Amniotic epithelial cell (primary cell): ENCODE data around the gene GLIS2.

Experiments
- DNase-seq: peaks from one replicate; pipeline ENCODE4 v3.0.0-alpha.2; 2010; ENCODE audit warnings: low read depth

Gene GLIS2

DNA sequence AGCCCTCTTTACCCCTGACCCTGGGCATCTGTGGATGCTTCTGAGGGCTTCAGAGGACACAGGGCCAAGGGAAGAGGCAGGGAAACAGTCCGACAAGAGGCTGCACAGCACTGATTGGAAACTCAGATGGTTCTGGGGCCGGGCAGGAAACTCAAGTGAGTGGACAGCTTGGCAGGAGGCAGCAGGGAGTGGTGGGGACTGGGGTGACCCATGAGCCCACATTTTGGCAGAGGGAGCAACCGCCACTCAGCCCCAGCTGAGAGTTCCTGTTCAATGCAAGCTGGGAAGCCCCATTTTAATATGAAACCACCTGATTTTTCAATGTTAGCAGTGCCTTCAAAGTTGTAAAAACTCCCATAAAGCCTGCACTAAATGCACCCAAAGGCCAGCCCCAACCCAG is 54.3 kb downstream of the GLIS2 start:
- no peak for DNase-seq

DNA sequence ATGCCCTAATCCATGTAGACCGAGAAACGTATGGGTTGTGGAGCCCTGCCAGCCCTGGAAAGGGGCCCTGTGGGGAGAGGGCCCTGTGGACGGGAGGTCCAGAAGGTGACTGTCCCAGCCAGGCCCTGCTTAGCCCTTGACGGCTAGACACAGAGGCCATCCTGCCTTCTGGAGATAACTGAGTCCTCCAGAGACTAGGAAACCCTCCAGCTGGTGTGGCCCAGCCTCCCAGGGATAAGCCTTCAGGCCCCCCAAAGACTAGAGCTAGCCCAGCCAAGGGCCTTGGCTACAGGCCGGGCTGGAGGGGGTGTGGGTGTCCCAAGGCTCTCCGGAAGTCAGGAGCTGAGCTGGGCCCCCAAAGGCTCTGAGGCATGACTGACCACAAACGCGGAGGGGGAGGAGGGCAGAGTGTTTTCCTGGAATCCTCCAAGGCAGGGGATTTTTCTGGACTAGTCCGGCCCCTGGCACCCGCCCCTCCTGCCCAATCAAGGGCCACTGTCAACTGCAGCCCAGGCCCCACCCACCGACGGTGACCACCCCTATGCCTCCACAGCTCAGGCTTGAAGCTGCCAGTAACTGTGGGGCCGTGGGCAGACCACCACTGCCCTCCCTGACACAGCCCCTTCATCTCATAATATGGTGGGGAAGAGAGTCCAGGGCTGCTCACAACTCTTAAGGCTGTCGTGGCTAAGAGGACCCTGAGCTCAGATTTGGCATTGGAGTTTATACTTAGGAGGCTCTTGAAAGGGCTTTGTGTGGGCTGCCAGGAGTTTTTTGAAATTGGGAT is 54.9 kb downstream of the GLIS2 start:
- peak; percentile 90 for DNase-seq

DNA sequence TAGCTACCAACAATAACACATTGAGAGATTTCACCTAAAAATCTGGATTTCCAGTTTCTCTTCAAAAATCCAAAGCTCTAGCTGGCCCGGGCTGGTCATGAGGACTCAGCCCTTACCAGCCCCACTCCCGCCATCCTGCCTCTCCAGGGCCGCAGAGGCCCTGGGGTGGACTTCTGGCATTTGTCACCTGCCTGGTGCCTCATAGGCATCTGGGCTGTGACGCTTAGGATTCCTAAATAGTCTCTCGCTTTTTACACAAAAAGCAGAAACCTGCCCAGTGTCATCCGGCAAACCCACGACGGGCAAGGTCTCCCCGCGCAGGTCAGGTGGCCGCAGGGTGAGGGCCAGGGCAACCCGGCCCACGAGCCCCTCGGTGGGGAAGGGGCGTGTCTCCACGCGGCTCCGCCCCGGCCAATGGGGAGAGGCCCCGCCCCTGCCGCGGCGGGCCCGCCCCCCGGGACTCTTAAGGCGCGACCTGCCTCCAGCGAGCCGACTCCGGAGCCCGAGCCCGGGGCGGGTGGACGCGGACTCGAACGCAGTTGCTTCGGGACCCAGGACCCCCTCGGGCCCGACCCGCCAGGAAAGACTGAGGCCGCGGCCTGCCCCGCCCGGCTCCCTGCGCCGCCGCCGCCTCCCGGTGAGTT is 55.6 kb downstream of the GLIS2 start, which contains the start of gene VASN:
Gene VASN (plus strand): TSS at position 492 of the 644 bp plus-strand sequence. CDS start 9,030 bp downstream, outside the sequence.
- peak; percentile 66 for DNase-seq

DNA sequence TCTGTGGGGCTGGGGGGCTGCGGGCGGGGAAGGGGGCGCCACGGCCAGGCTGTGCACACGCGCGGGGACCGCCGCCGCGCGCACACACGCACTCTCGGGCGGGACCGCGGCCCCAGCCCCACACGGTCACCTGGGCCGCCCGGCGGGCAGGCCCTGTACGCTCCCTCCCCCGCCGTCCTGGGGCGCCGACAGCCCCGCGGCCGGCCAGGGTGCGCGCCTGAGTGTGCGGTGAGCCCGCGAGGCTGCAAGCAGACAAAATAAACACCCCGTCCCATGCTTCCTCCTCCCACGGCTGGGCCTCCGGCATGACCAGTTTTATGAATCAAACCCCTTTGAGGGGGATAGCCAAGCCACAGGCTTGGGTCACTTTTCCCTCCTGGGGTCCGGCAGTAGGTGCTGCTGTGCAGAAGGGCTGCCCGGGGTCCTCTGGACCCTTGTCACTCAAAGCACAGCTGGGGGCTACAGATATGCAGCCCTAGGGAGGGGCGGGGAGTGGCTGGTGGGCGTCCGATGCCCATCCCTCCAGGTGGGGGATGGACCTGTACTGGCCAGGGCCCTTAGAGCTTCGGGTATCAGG is 56.2 kb downstream of the GLIS2 start:
- DNase-seq = no peak

DNA sequence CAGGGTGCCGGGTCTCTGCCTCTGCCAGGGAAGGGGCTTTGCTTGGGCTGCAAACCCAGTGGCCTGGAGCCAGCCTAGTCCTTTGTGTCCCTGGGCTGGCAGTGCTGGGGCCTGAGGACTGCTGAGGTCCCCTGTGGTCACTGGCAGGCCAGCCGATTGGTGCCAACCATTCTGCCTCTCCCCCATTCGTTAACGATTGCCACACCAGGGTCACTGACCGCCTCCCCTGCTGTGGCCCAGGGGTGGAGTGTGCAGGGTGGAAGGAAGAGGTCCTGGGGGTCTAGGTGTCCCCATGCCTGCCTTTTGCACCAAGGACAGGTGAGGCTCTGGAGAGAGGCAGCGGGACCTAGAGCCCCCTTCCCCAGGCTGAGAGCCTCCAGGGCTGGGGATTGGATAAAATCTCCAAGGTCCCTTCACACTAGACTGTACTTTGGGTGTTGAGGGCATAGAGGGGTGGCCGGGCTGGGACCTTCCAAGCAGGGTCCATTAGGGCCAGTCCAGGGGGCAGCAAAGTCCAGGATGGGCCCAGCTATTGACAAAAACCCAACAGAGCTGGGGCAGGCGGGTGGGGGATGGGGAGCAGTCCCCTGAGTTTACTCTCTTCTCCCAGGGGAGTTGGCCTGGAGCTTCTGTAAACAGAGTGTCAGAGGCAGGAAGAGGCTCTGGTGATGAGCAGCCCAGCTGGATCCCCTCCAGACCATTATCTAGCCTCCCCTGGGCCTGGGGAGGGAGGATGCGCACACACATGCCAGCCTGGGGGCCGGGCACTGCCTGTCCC is 56.9 kb downstream of the GLIS2 start:
- peak; percentile 79 for DNase-seq

DNA sequence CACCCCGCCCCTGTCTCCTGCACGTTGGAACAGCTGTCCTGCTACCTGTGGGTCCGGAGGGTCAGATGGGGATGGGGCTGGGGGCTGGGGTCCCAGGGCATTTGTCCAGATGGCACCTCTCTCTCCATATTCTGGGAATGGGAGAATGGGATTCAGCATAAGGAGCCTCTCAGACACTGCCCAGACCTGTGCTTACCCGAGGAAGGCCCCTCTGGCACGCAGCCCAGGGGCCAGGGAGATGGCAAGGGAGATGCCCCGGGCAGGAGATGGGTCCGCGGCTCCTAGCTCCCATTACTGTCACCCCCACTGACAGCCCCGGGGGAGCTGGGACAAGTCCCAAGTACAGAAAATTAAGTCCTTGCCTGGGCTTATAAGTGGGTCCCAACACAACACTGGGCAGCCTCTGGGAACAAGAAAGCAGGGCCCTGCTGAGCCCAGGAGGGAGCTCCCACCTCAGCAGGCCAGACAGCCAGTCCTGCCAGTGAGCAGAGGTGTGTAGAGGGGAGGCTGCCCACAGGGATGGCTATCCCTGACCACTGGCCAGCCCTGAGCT is 57.6 kb downstream of the GLIS2 start:
- DNase-seq = peak; percentile 35

DNA sequence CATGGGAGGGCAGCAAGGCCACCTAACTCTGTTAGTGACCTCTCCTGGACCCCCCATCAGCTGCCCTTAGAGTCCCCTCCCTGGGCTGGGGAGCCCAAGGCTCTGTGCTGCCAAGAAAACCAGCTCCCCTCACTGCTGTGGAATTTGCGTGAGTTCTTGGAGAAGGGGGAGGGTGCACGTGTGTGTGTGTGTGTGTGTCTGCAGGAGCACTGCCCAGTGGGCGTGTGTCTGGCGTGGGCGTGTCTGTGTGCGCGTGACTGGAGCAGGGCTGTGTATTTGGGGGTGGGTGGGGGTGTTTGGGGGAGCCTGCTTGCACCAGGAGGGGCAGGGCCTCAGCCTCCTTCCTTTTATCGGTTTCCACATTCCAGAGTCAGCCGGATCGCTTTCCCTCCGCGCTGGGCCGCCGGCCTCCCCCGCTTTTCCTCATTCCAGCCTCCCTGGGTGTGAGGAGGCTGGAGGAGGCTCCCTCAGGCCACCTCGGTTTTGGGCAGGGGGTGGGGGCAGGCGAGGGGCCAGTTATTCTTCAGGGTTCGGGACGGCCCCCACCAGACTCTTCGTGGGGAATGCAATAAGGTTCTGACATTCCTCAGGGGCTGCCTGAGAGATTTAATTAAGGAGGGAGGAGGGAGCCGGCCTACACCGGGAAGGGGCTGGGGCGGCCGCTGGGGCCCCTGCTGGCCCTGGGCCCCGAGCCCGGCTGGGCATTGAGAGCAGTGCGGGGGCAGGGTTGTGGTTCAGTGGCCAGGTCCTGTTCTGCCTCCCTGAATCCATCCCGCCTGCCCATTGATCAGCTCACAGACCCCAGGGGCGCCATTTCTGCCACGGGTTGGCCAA is 58.3 kb downstream of the GLIS2 start:
- peak; percentile 98 for DNase-seq

DNA sequence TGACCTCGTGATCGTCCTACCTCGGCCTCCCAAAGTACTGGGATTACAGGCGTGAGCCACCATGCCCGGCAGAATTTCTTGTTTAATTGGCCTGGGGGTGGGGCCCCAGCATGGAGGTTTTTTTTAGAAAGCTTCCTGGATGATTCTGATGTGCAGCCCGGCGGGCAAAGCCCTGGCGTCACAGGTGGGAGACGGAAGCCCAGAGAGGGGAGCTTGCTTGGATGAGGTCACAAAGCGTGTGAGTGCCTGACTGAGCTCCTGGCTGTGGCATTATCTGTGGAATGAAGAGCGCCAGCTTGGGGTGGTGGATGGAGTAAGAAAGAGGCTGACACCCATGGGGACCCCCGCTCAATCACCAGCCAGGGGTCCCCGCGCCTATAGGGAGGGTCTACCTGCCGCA is 59.9 kb downstream of the GLIS2 start:
- peak; percentile 64 for DNase-seq

DNA sequence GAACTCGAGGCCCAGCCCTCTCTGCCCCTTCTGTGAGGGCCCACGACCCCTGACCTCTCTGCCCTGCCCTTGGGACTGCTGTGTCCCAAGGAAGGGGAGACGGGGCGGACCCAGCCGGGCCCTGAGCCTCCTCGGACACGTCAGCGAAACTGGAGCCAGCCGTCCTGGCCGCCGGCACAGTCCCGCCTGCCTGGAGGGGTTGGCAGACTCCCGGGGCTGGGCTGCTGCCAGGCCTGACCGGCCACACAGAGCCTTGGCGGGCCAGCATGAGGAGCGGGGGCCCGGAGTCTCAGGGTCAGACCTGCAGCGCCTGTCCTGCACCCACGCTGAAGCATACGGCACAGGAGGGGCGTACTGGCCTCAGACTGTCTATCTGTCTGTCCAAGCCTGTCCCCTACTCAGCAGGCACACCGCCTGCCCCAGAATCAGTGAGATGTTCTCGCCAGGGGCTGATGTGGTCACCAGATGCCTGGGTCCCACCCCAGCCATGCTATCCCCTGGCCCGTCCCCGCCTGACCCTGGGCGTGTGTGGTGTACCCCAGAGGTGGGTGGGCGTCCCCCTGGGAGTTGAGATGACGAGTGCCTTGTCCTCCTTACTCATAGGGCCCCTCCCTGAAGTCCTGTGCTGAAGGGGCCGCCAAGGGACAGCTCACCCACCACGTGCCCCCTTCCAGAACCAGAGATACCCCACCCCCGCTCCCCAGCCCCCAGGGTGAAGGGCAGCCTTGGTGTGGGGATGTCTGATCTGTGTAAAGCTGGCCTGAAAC is 60.4 kb downstream of the GLIS2 start:
- peak; percentile 72 for DNase-seq

DNA sequence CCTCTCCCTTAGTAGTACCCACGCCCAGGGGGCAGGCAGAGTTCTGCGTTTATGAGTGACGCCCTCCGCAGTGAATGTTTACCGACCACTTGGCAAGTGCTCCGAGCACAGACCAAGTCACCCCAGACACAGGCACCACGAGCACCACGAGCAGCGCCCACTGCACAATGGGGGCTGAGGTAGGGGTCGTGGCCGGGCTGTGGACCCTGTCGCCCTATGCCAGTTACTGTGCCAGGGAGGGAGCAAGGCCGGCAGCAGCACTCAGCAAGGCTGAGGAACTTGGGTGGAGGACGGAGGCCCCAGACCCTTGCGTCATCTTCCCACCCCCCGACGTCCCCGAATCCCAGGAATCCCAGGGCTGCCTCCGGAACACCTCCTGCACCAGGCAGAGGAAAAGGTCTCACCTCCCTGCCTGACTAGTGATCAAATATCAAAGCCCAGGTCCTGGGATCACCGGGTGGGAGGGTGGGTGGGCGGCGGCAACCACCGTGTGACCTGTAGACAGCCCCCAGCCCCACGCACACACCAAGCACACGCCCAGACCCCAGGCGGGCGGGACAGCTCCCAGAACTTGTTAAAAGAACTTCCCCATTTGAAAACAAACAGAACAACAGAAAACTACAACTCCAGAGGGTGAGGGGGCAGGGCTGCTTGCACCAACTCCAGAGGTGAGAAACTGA is 61.2 kb downstream of the GLIS2 start:
- DNase-seq = no peak

DNA sequence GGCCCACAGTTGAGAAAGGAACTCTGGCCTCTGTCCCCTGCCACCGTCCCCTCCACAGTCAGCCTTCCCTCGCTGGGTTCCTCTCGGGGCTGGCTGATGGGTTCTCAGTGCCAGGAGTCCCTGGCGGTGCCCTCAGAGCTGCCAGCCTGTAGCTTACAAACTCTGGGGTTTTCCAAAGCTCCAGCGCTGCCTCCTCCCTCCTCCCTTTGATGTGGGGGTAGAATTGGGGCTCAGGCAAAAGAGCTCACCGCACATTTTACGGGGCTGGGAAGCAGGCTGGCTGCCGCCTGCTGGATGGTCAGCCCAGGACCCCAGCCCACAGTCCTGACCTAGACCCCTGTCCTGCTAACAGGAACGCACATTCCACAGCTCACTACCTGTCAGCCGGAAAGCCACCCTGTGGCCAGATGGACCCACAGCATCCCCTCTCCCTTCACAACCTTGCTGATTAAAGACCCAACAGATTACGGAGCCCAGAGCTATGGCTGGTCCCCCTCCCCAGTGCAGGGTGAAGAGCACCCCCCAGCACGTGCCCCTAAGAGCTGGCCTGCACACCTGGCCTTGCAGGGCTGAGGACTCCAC is 61.8 kb downstream of the GLIS2 start:
- DNase-seq = no peak

DNA sequence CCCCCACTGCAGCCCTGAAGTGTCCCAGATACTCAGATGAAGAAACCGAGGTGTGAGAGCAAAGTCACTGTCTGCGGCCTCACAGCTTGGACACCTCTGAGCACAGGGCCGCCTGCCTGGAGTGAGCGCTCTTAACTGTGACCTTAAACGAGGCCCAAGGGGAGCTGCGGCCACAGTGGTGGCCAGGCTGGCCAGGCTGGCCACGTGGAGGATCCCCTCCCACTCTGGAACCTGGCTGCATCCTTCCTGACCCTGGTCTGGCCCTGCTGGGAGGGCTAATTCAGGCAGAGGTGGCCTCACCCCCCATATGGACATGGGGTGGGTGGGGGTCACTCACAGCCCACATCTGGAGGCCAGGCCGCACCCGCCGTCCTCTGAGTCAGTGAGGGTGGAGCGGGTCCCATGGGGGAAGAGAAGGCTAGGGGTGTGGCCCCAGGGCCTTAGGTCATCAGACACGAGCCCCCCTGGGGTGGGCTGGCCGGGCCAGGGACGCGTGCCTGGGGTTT is 62.3 kb downstream of the GLIS2 start:
- no peak for DNase-seq

DNA sequence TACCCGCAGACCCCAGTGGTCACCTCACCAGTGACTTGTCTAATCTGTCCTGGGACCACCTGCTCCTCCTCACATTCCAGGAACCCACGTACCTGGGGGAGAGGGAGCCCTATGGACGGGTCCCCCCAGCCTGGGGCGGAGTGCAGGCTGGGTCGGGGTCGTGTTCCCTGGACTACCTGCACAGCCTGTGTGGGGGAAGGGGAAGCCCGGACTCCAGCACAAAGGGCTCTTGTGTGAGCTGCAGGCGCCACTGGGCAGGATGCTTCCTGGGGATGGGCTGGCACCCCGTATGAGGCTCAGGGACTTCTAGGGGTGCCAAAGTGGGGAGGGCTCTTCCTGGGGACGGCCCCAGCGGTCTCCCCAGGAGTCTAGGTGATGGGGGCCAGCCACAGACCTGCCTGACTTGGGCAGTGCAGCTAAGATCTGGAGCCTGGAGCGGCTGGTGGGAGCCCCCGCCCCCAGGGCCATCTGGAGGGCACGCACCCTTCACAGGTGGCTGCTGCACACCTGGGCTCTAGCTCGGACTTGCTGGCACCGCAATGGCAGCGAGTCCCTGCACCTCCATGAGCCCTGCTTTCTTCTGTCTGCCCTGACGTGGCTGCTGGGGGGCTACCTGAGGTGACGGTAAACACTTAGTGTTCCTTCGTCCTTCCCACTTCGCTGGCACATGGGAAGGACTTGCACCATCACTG is 63.3 kb downstream of the GLIS2 start:
- no peak for DNase-seq

DNA sequence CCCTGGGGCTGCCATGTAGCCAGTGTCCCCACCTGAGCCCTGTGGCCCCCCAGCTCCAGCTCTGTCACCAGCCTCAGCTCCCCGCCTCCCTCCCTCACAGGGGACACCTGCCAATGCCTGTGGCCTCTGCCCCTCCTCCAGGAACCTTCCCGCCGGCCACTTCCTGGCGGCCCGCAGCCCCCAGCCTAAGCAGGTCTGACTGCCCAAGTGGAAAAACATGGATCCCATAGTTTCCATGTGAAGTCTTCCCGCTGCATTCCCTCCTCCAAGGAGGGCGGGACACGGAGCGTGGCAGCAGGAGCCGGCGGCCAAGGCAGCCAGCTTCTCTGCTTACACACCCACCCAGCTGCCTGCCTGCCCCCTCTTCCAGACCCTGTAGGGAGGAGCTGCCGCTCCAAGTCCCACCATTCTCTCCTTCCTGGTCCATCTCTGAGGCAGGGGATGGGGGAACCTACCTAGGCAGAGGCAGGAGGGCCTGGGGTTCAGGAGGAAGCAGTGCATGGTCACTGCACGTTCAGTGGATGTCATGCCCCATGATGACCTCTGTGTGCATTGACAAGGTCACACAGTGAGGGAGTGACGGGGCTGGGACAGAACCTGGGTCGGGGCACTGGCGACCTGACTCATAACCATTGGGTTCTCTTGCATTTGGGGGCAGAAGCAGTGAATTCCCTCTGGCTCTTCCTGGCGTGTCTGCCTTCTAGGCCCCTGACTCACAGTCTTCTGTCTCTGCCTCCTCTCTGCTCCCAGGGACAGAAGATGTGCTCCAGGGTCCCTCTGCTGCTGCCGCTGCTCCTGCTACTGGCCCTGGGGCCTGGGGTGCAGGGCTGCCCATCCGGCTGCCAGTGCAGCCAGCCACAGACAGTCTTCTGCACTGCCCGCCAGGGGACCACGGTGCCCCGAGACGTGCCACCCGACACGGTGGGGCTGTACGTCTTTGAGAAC is 64.5 kb downstream of the GLIS2 start:
- DNase-seq = no peak

DNA sequence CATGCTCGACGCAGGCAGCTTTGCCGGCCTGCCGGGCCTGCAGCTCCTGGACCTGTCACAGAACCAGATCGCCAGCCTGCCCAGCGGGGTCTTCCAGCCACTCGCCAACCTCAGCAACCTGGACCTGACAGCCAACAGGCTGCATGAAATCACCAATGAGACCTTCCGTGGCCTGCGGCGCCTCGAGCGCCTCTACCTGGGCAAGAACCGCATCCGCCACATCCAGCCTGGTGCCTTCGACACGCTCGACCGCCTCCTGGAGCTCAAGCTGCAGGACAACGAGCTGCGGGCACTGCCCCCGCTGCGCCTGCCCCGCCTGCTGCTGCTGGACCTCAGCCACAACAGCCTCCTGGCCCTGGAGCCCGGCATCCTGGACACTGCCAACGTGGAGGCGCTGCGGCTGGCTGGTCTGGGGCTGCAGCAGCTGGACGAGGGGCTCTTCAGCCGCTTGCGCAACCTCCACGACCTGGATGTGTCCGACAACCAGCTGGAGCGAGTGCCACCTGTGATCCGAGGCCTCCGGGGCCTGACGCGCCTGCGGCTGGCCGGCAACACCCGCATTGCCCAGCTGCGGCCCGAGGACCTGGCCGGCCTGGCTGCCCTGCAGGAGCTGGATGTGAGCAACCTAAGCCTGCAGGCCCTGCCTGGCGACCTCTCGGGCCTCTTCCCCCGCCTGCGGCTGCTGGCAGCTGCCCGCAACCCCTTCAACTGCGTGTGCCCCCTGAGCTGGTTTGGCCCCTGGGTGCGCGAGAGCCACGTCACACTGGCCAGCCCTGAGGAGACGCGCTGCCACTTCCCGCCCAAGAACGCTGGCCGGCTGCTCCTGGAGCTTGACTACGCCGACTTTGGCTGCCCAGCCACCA is 65.4 kb downstream of the GLIS2 start:
- DNase-seq = no peak
